ENCODE data around the gene PJA2. TPM values are rescaled to one million over a fixed set of nuclear protein-coding genes. Genes with fewer than 3 reads are reported as not detected.

PJA2 gene
- total and polyA plus RNA-seq, 2 of the 8 experiments (the other 6 are each of a cell fraction or from before 2014, with no cell fraction given), result 15.3 to 47.7 TPM

DNA sequence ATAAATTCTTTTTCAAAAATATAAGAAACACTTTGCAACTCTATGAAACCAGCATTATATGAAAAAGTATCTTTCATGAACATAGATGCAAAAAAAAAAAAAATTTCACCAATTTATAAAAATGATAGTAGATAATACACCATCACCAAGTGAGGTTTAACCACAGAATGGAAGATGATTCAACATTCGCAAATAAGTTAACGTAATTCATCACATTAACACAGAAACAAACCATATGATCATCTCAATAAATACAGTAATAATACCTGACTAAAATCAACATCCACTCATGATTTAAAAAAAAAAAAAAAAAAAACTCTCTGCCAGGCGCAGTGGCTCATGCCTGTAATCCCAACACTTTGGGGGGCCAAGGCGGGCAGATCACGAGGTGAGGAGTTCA, 6.3 kb downstream of the PJA2 start:
- Histone ChIP-seq H4K5ac (ENCODE audit: insufficient read length, low read depth, low read length) (no peak overlapping the region), H3K4me1 (replicated peaks in 1 of 4; ENCODE audit: control insufficient read depth in 3 of 4, insufficient read depth in 4 of 4, low read length in 3 of 4) (peaks cover 0 to 3% (median 1%) of the 10 kb centered on the region in 4 experiments; a peak in 3 of 7 replicates), H3K4me3 (ENCODE audit: extremely low read depth in 1 of 4, insufficient read depth in 2 of 4, low read depth in 3 of 4, low read length in 4 of 4) (no peak overlapping the region), H2BK5ac (ENCODE audit: low read depth, low read length) (no peak overlapping the region), H2BK120ac (replicated peaks; ENCODE audit: low read depth, low read length) (no peak overlapping the region), H3K23me2 (ENCODE audit: low read depth, low read length) (no peaks in the 10 kb centered on the region), H2BK12ac (ENCODE audit: low read depth, low read length) (no peak overlapping the region), H3K9ac (replicated peaks in 1 of 4; ENCODE audit: extremely low read depth in 1 of 4, low read depth in 3 of 4, low read length in 3 of 4) (no peak overlapping the region), H2BK15ac (ENCODE audit: low read length) (no peak overlapping the region), H3K4ac (replicated peaks; ENCODE audit: insufficient read length, low read depth, low read length) (no peak overlapping the region), H3K36me3 (ENCODE audit: control insufficient read depth in 2 of 4, insufficient read depth in 4 of 4, low read length in 3 of 4) (no peaks in the 10 kb centered on the region), H4K20me1 (replicated peaks in 1 of 2; ENCODE audit: control insufficient read depth in 1 of 2, insufficient read depth in 2 of 2, low read length in 2 of 2) (peaks cover 5 to 7% of the 10 kb centered on the region in 2 experiments), H3K27ac (ENCODE audit: low read depth, low read length) (no peak overlapping the region), H3K23ac (ENCODE audit: insufficient read length) (no peak overlapping the region), H3K79me2 (ENCODE audit: control insufficient read depth in 1 of 2, insufficient read depth in 2 of 2, low read length in 2 of 2) (peaks cover 3 to 99% of the 10 kb centered on the region in 2 experiments; a peak in 3 of 4 replicates), H3K18ac (ENCODE audit: extremely low read depth, low read length) (no peak overlapping the region), H3K14ac (ENCODE audit: insufficient read length) (no peak overlapping the region), H3K4me2 (ENCODE audit: insufficient read depth in 1 of 2, low read depth in 2 of 2, low read length in 2 of 2) (no peak overlapping the region), H3K56ac (replicated peaks; ENCODE audit: insufficient read length, low read depth, low read length) (no peak overlapping the region), H2BK20ac (ENCODE audit: low read length) (no peak overlapping the region), H3K79me1 (ENCODE audit: low read depth, low read length) (peaks cover 4% of the 10 kb centered on the region; the same call in 1 of the 2 replicates), H3K9me3 (ENCODE audit: insufficient read depth in 2 of 2, low read depth in 1 of 2, low read length in 1 of 2) (no peaks in the 10 kb centered on the region), H3K27me3 (replicated peaks in 1 of 4; ENCODE audit: control insufficient read depth in 3 of 4, extremely low read depth in 1 of 4, insufficient read depth in 3 of 4, low read length in 3 of 4) (no peaks in the 10 kb centered on the region), H2AK5ac (ENCODE audit: low read depth, low read length) (no peak overlapping the region), H2AFZ (ENCODE audit: low read length) (no peak overlapping the region), H4K8ac (ENCODE audit: extremely low read depth, insufficient read depth, low read length) (no peak overlapping the region), H4K91ac (replicated peaks; ENCODE audit: insufficient read length, low read length) (no peak overlapping the region)
- 92% methylated on average over 5 of the region's 5 CpGs; no CpG with 5 or more reads in 1 of the 2 experiments for WGBS, 2 experiments (ENCODE audit: extremely low coverage in 1 of 2, insufficient coverage in 1 of 2, insufficient read length in 1 of 2, insufficient replicate concordance in 2 of 2, low coverage in 1 of 2, low lambda C conversion rate in 2 of 2, missing lambda C conversion rate in 1 of 2)
- POLR2A ChIA-PET (ENCODE audit: partially characterized antibody), result no interaction called here
- no peak for FAIRE-seq
- CTCF ChIA-PET (ENCODE audit: partially characterized antibody), result no interaction called here
- no peak for DNase-seq (ENCODE audit: low read depth in 1 of 2, low spot score in 2 of 2)
- TF ChIP-seq BCL11A (IDR thresholded peaks at IDR 0.05; ENCODE audit: low read depth in 2 of 2, low read length in 2 of 2), result no peak
- no peak for TF ChIP-seq SIRT6 (IDR thresholded peaks at IDR 0.05; ENCODE audit: low read length)
- TF ChIP-seq CREB1 (IDR thresholded peaks at IDR 0.05), result no peak
- no peak for TF ChIP-seq RAD21 (IDR thresholded peaks at IDR 0.05 in 1 of 2, conservative IDR thresholded peaks at IDR 0.05 in 1 of 2; ENCODE audit: low read depth in 2 of 2, low read length in 2 of 2)
- TF ChIP-seq BRCA1 (IDR thresholded peaks at IDR 0.05; ENCODE audit: low read depth, low read length), result no peak
- TF ChIP-seq ASH2L (IDR thresholded peaks at IDR 0.05; ENCODE audit: low read length), result no peak
- no peak for TF ChIP-seq BACH1 (IDR thresholded peaks at IDR 0.05; ENCODE audit: low read length)
- TF ChIP-seq, protein P1, sequence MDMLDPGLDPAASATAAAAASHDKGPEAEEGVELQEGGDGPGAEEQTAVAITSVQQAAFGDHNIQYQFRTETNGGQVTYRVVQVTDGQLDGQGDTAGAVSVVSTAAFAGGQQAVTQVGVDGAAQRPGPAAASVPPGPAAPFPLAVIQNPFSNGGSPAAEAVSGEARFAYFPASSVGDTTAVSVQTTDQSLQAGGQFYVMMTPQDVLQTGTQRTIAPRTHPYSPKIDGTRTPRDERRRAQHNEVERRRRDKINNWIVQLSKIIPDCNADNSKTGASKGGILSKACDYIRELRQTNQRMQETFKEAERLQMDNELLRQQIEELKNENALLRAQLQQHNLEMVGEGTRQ (IDR thresholded peaks at IDR 0.05; ENCODE audit: low read length), result no peak
- TF ChIP-seq TBP (IDR thresholded peaks at IDR 0.05; ENCODE audit: low read depth, low read length), result no peak

All from H1 (cell line).